Uterus (tissue), 4 donors: ENCODE data around the gene GABRG3. TPM values are rescaled to one million over a fixed set of nuclear protein-coding genes. Genes with fewer than 3 reads are reported as not detected.

ENCODE experiments used
- DNase-seq, 2 donors: peaks; one replicate each; pipeline ENCODE4 v3.0.0-alpha.2; 2019 to 2020
- H3K27ac ChIP-seq, 2 donors: fragments of 200-600 bp; sonication (generic); 1 replicate in 1 of 2; 2 replicates in 1 of 2; pipeline ENCODE4 v1.5.1; 2016 to 2018
- H3K27me3 ChIP-seq, 2 donors: fragments of 200-600 bp; sonication (generic); one replicate each; pipeline ENCODE4 v1.5.1; 2018 to 2019; ENCODE audit warnings: control low read depth in 1 of 2
- H3K36me3 ChIP-seq, 2 donors: fragments of 200-600 bp; sonication (generic); one replicate each; pipeline ENCODE4 v1.5.1; 2019; ENCODE audit warnings: control low read depth in 1 of 2
- H3K4me1 ChIP-seq, 2 donors: fragments of 200-600 bp; sonication (generic); one replicate each; pipeline ENCODE4 v1.5.1; 2018 to 2019; ENCODE audit warnings: control low read depth in 1 of 2
- H3K4me3 ChIP-seq, 2 donors: fragments of 200-600 bp; sonication (generic); 1 replicate in 1 of 2; 2 replicates in 1 of 2; pipeline ENCODE4 v1.5.1; 2018 to 2019; ENCODE audit warnings: mild to moderate bottlenecking in 1 of 2
- H3K9me3 ChIP-seq, 2 donors: fragments of 200-600 bp; sonication (generic); one replicate each; pipeline ENCODE4 v1.5.1; 2019; ENCODE audit warnings: control low read depth in 1 of 2
- POLR2A ChIP-seq, 2 donors: fragments of 450-650 bp; IDR thresholded peaks; one replicate each; pipeline ENCODE4 v1.6.1; 2016; ENCODE audit warnings: antibody characterized with exemption in 2 of 2, mild to moderate bottlenecking in 1 of 2, moderate library complexity in 1 of 2
- intact Hi-C: fragments of 100-400 bp; cut with DNase I; formaldehyde crosslinking; loops from one replicate; pipeline ENCODE4 v1.15.1; 2023; ENCODE audit warnings: low total_unique reads
- total RNA-seq, 4 donors: library from RNA; depleted of rRNA in 3 of 4; stranded (reverse); fragments of >200 nt in 3 of 4; gene quantifications; one replicate each; pipeline versions ENCODE4 v1.1.0 to v1.2.4, GENCODE V29; 2014 to 2023
- TF ChIP-seq, protein P1 (sequence below), 4 experiments: fragments of 200-600 bp in 2 of 4; fragments of 450-650 bp in 2 of 4; sonication (generic) in 2 of 4; IDR thresholded peaks; one replicate each; pipeline ENCODE4 v1.5.1; 2016 to 2019; ENCODE audit warnings: antibody characterized with exemption in 4 of 4, mild to moderate bottlenecking in 2 of 4, moderate library complexity in 1 of 4
- donor health status: DM: yes; HTN: yes; CAD: no.

The GABRG3 gene
- total RNA-seq, 4 donors from 2014 or later = 3.0 TPM; not detected in 3

- H3K4me1 ChIP-seq = no peaks in the 10 kb centered on the region
- no peak overlapping the region for H3K27ac ChIP-seq
- DNase-seq = no peak
- H3K9me3 ChIP-seq = no peaks in the 10 kb centered on the region
- no peaks in the 10 kb centered on the region for H3K36me3 ChIP-seq
- no peaks in the 10 kb centered on the region for H3K27me3 ChIP-seq
- intact Hi-C loops = no loop called here
- no peak for TF ChIP-seq POLR2A (IDR thresholded peaks at IDR 0.05)
- TF ChIP-seq, protein P1, sequence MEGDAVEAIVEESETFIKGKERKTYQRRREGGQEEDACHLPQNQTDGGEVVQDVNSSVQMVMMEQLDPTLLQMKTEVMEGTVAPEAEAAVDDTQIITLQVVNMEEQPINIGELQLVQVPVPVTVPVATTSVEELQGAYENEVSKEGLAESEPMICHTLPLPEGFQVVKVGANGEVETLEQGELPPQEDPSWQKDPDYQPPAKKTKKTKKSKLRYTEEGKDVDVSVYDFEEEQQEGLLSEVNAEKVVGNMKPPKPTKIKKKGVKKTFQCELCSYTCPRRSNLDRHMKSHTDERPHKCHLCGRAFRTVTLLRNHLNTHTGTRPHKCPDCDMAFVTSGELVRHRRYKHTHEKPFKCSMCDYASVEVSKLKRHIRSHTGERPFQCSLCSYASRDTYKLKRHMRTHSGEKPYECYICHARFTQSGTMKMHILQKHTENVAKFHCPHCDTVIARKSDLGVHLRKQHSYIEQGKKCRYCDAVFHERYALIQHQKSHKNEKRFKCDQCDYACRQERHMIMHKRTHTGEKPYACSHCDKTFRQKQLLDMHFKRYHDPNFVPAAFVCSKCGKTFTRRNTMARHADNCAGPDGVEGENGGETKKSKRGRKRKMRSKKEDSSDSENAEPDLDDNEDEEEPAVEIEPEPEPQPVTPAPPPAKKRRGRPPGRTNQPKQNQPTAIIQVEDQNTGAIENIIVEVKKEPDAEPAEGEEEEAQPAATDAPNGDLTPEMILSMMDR (IDR thresholded peaks at IDR 0.05) = no peak
- no peak overlapping the region for H3K4me3 ChIP-seq
These were observed 447.7 kb downstream of the GABRG3 start for GRCh38 chr15:27418726-27419125.

DNA sequence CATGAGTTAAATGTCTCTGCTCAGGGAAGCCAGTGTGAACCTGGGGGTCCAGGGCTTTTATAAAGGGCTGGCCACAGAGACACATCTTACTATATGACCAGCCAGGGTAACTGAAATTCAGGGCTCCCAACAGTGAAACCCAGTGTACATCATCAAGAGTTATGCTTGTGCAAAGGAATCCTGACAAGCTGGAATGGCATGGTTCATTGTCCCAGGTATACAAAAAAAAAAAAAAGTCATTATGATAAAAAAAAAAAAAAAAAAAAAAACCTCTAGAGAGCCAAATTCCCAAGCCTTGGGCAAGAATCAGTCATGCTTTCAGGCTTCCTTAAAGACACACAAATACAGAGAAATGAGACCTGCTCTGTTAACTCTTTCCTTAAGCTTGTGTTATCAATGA is 452.0 kb downstream of the GABRG3 start:
- no peak for TF ChIP-seq POLR2A (IDR thresholded peaks at IDR 0.05)
- TF ChIP-seq, protein P1 (IDR thresholded peaks at IDR 0.05) = no peak
- DNase-seq = no peak
- H3K36me3 ChIP-seq = no peaks in the 10 kb centered on the region

DNA sequence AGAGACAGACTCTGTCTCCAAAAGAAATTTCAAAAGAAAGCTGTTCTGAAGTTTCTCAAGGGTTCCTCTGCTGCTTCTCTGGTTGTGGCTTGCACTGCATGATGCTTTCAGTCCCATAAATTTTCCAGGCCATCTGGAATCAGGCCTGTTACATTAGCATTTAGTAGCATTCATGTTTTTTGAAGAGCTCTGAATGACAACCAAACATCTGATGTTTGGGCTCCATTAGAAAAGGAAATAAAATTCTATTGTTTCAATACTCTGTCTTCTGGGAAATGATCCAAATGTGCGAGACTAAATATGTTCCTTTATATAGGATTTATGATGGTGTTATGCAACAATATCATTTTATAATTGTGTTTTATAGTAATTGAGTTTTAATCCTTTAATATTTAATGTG is 455.8 kb downstream of the GABRG3 start:
- H3K4me1 ChIP-seq = no peaks in the 10 kb centered on the region
- H3K27me3 ChIP-seq = no peaks in the 10 kb centered on the region
- H3K4me3 ChIP-seq = no peak overlapping the region
- TF ChIP-seq, protein P1 (IDR thresholded peaks at IDR 0.05) = no peak
- TF ChIP-seq POLR2A (IDR thresholded peaks at IDR 0.05) = no peak
- no peak for DNase-seq
- intact Hi-C loops = no loop called here
- H3K36me3 ChIP-seq = no peaks in the 10 kb centered on the region
- H3K27ac ChIP-seq = no peak overlapping the region
- H3K9me3 ChIP-seq = no peaks in the 10 kb centered on the region

More for the DNA sequence above, 452.0 kb downstream of the GABRG3 start:
- intact Hi-C loops = no loop called here
- no peaks in the 10 kb centered on the region for H3K4me1 ChIP-seq
- H3K4me3 ChIP-seq = no peak overlapping the region
- H3K27me3 ChIP-seq = no peaks in the 10 kb centered on the region
- no peak overlapping the region for H3K27ac ChIP-seq
- no peaks in the 10 kb centered on the region for H3K9me3 ChIP-seq

- H3K27me3 ChIP-seq = no peaks in the 10 kb centered on the region
- no peak for DNase-seq
- no peaks in the 10 kb centered on the region for H3K4me1 ChIP-seq
- intact Hi-C loops = no loop called here
- H3K36me3 ChIP-seq = no peaks in the 10 kb centered on the region
- H3K9me3 ChIP-seq = no peaks in the 10 kb centered on the region
- no peak for TF ChIP-seq POLR2A (IDR thresholded peaks at IDR 0.05)
- TF ChIP-seq, protein P1 (IDR thresholded peaks at IDR 0.05) = no peak
- no peak overlapping the region for H3K4me3 ChIP-seq
- H3K27ac ChIP-seq = no peak overlapping the region
These were observed 456.3 kb downstream of the GABRG3 start for GRCh38 chr15:27427276-27427675.

DNA sequence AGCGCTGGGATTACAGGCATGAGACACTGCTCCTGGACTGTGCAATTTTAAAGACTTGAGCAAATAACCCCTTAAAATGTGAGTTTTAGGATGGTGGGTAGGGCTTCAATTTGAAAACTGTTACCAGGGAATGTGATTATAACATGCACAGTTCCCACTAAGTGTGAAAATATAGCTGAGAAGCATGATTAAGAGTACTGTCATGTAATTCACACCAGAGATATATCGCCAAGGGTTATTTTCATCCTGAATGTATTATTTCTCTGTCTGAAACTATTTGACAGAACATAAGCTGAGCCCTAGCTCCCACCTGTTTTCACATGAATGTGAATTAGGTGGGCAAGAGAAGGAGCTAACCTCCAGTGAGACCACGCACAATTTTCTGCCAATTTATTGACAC is 457.2 kb downstream of the GABRG3 start:
- Histone ChIP-seq H3K27me3 (no peaks in the 10 kb centered on the region), H3K4me1 (no peaks in the 10 kb centered on the region), H3K27ac (no peak overlapping the region), H3K36me3 (no peaks in the 10 kb centered on the region), H3K4me3 (no peak overlapping the region), H3K9me3 (no peaks in the 10 kb centered on the region)
- TF ChIP-seq POLR2A (IDR thresholded peaks at IDR 0.05) = no peak
- TF ChIP-seq, protein P1 (IDR thresholded peaks at IDR 0.05) = no peak
- intact Hi-C loops = no loop called here
- DNase-seq = no peak
